Thyroid gland (tissue), 4 donors: Measurements from ENCODE around the gene GLG1. TPM values are rescaled to one million over a fixed set of nuclear protein-coding genes. Genes with fewer than 3 reads are reported as not detected.
"Not testable (repeated sequence)": the region's sequence is repeated elsewhere in the genome, so short reads cannot be mapped to it uniquely, and the experiment has no call there.

Experiments
- DNase-seq, 2 donors: peaks; one replicate each; pipeline ENCODE4 v3.0.0-alpha.2; 2019
- H3K27ac ChIP-seq, 3 donors: fragments of 200-600 bp; sonication (generic); 1 replicate in 2 of 3; 2 replicates in 1 of 3; pipeline ENCODE4 v1.5.1; 2016 to 2019; ENCODE audit warnings: mild to moderate bottlenecking in 1 of 3, moderate library complexity in 1 of 3
- H3K27me3 ChIP-seq: fragments of 200-600 bp; sonication (generic); one replicate; pipeline ENCODE4 v1.5.1; 2019
- H3K36me3 ChIP-seq, 2 donors: fragments of 200-600 bp; sonication (generic); one replicate each; pipeline ENCODE4 v1.5.1; 2016 to 2019
- H3K4me1 ChIP-seq, 2 donors: fragments of 200-600 bp; sonication (generic); one replicate each; pipeline ENCODE4 v1.5.1; 2017 to 2019
- H3K4me3 ChIP-seq, 3 donors: fragments of 200-600 bp; sonication (generic); replicated peaks in 1 of 3; 1 replicate in 2 of 3; 2 replicates in 1 of 3; pipeline ENCODE4 v1.5.1; 2016; ENCODE audit warnings: mild to moderate bottlenecking in 1 of 3
- H3K9me3 ChIP-seq: fragments of 200-600 bp; sonication (generic); one replicate; pipeline ENCODE4 v1.5.1; 2017
- POLR2A ChIP-seq, 2 donors: fragments of 450-650 bp; IDR thresholded peaks; one replicate each; pipeline ENCODE4 v1.6.1; 2017; ENCODE audit warnings: antibody characterized with exemption in 2 of 2, mild to moderate bottlenecking in 2 of 2, moderate library complexity in 1 of 2
- WGBS, 2 donors: methylation state at CpG; one replicate each; pipeline ENCODE4 v1.1.5; 2017; 5-methylcytosine and 5-hydroxymethylcytosine counted together
- intact Hi-C: fragments of 100-400 bp; cut with DNase I; formaldehyde crosslinking; loops from one replicate; pipeline ENCODE4 v1.15.1; 2023
- total RNA-seq, 4 donors: library from RNA; depleted of rRNA; stranded (reverse); fragments of >200 nt; gene quantifications; one replicate each; pipeline ENCODE4 v1.2.3, GENCODE V29; 2016
- TF ChIP-seq, protein P1 (sequence below), 6 experiments: fragments of 200-600 bp in 3 of 6; fragments of 450-650 bp in 3 of 6; sonication (generic) in 3 of 6; IDR thresholded peaks; one replicate each; pipeline ENCODE4 v1.5.1; 2016 to 2019; ENCODE audit warnings: antibody characterized with exemption in 6 of 6, mild to moderate bottlenecking in 2 of 6, inconsistent platforms in 1 of 6, moderate library complexity in 1 of 6

The GLG1 gene
- total RNA-seq: 100 to 1,000 TPM; 127 to 182 (median 151) TPM

DNA sequence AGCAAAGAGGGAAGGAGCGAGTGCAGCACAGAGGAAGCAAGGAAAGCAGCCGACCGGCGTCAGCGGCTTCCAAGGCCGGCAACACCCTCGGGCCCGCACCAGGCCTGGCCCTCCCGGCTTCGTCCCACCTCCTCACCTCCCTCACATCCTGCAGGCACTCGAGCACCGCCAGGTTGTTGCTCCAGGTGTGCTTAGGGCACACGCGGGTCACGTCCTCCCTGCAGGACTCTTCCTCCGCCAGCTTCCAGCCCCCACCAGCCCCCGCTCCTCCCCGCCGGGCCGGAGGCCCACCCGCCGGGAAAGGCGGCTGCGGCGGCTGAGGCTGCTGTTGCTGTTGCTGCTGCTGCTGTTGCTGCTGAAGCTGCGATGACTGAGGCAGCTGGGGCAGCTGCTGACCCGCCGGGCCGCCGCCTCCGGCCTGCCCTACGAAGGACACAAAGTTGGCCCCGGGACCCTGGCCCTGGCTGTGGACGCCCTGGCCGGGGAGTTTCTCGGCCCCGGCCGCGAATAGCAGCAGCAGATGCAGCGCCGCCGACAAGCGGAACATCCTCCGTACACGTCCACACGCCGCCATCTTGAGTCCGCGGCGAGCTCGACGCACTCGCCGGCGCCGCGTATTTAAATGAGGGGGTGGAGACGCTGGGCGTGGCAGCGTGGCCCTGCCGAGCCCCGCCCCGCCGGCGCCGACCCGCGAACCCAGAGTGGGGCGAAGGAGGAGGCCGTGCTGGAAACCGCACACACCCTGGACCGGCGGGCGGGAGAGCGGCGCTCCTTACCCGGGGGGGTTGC, at the start of gene GLG1:
Gene GLG1 (minus strand): TSS at position 594 of the 789 bp plus-strand sequence. CDS start 20 bp downstream, at position 574.
- WGBS, 2 donors: 0% methylated on average over 15 to 42 of the region's 77 CpGs
- Histone ChIP-seq H3K27ac (peak within 1 kb of the TSS; percentile 85 to 95 (median 90)), H3K27me3 (no peaks in the 10 kb centered on the region), H3K4me1 (peaks cover 12 to 23% of the 10 kb centered on the region in 2 donors), H3K36me3 (no peaks in the 10 kb centered on the region), H3K4me3 (peak within 1 kb of the TSS; percentile 87 to 98 (median 95)), H3K9me3 (no peaks in the 10 kb centered on the region)
- TF ChIP-seq, protein P1, sequence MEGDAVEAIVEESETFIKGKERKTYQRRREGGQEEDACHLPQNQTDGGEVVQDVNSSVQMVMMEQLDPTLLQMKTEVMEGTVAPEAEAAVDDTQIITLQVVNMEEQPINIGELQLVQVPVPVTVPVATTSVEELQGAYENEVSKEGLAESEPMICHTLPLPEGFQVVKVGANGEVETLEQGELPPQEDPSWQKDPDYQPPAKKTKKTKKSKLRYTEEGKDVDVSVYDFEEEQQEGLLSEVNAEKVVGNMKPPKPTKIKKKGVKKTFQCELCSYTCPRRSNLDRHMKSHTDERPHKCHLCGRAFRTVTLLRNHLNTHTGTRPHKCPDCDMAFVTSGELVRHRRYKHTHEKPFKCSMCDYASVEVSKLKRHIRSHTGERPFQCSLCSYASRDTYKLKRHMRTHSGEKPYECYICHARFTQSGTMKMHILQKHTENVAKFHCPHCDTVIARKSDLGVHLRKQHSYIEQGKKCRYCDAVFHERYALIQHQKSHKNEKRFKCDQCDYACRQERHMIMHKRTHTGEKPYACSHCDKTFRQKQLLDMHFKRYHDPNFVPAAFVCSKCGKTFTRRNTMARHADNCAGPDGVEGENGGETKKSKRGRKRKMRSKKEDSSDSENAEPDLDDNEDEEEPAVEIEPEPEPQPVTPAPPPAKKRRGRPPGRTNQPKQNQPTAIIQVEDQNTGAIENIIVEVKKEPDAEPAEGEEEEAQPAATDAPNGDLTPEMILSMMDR (IDR thresholded peaks at IDR 0.05): no peak
- TF ChIP-seq POLR2A (IDR thresholded peaks at IDR 0.05): peak; percentile 79 to 93
- DNase-seq: peak; percentile 90 to 91
- intact Hi-C loops: no loop called here

DNA sequence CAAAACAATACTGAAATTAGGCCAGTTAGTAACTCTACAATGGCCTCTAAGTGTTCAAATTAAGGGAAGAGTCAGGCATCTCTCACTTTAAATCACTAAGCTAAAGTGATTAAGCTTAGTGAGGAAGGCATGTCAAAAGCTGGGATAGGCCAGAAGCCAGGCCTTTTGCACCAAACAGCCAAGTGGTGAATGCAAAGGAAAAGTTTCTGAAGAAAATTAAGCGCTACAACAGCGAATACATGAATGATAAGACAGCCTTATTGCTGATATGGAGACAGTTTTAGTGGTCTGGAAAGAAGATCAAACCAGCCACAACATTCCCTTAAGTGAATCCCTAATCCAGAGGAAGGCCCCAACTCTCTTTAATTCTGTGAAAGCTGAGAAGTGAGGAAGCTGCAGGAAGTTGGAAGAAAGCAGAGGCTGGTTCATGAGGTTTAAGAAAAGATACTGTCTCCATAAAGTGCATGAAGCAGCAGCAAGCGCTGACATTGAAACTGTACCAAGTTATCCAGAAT, 47.7 kb upstream of the GLG1 start:
- intact Hi-C loops: no loop called here
- no peak overlapping the region for H3K27ac ChIP-seq
- no peaks in the 10 kb centered on the region for H3K9me3 ChIP-seq
- no peaks in the 10 kb centered on the region for H3K27me3 ChIP-seq
- DNase-seq: no peak
- WGBS, 2 donors: 91 to 94% methylated on average over 3 of the region's 3 CpGs
- H3K4me1 ChIP-seq: peaks cover 6 to 18% of the 10 kb centered on the region in 2 donors
- H3K36me3 ChIP-seq: peaks cover 0 to 9% of the 10 kb centered on the region in 2 donors
- no peak overlapping the region for H3K4me3 ChIP-seq
- TF ChIP-seq, protein P1 (IDR thresholded peaks at IDR 0.05): no peak
- TF ChIP-seq POLR2A (IDR thresholded peaks at IDR 0.05): no peak

DNA sequence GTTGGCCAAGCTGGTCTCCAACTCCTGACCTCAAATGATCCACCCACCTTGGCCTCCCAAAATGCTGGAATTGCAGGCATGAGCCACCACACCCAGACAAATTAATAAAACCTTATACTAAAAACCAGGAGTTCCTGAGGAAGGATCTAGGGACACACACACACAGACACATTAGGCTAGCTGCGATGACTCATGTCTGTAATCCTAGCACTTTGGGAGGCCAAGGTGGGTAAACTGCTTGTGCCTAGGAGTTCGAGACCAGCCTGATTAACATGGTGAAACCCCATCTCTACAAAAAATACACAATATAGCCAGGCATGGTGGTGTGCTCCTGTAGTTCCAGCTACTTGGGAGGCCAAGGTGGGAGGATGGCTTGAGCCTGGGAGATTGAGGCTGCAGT, 46.0 kb upstream of the GLG1 start:
- H3K4me3 ChIP-seq, intact Hi-C loops, DNase-seq, H3K9me3 ChIP-seq, H3K27me3 ChIP-seq, H3K4me1 ChIP-seq, H3K27ac ChIP-seq: not testable (repeated sequence)
- H3K36me3 ChIP-seq: peaks cover 0 to 19% of the 10 kb centered on the region in 2 donors
- WGBS, 2 donors: 96 to 100% methylated on average over 2 of the region's 2 CpGs

DNA sequence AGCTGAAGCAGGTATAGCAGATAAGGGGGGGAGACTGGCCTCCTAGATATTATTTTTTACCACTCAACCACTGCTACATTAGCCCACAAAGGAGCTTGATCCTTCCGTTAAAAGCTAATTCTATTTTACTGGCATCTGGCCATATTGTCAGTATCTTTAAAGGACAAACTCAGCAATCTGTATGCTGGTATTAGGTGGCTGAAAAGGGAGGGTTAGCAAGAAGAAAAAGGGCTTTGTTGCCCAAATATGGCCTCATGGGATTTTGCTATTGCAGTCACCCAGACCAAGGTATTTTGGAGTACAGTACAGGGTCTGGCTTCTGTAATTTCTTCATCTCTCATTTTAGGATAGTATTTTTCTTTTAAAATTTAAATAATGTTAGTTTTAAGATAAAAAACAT, 45.3 kb upstream of the GLG1 start:
- peaks cover 0 to 5% of the 10 kb centered on the region in 2 donors for H3K4me1 ChIP-seq
- no peaks in the 10 kb centered on the region for H3K9me3 ChIP-seq
- H3K36me3 ChIP-seq: peaks cover 0 to 20% of the 10 kb centered on the region in 2 donors
- DNase-seq: no peak
- no peak overlapping the region for H3K27ac ChIP-seq
- H3K27me3 ChIP-seq: no peaks in the 10 kb centered on the region
- TF ChIP-seq POLR2A (IDR thresholded peaks at IDR 0.05): no peak
- TF ChIP-seq, protein P1 (IDR thresholded peaks at IDR 0.05): no peak
- intact Hi-C loops: no loop called here
- 68 to 75% methylated on average over 1 of the region's 1 CpG for WGBS, 2 donors
- no peak overlapping the region for H3K4me3 ChIP-seq

DNA sequence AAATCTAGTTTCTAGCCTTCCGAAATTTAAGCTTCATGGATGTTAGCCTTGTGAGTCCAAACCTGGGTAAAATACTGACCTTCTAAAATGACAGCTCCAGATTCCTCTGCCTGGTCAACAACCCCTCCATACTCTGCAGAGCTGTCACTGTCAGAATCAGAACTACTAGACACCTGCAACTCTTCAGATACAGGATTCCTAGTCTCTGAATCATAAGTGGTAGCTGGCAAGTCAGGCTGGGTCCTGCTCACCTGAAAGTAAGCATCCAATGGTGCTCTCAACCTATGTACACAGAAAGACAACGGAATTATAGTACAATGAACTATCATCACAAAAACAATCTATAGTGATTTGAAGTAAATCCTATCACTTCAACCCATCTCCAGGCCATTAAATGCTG, 44.9 kb upstream of the GLG1 start:
- Histone ChIP-seq H3K4me3 (no peak overlapping the region), H3K9me3 (no peaks in the 10 kb centered on the region), H3K4me1 (peaks cover 0 to 5% of the 10 kb centered on the region in 2 donors), H3K27ac (no peak overlapping the region), H3K27me3 (no peaks in the 10 kb centered on the region), H3K36me3 (peaks cover 0 to 20% of the 10 kb centered on the region in 2 donors)
- TF ChIP-seq, protein P1 (IDR thresholded peaks at IDR 0.05): no peak
- no peak for TF ChIP-seq POLR2A (IDR thresholded peaks at IDR 0.05)
- WGBS, 2 donors: 84 to 87% methylated on average over 2 of the region's 2 CpGs
- intact Hi-C loops: no loop called here
- DNase-seq: no peak
